IMR-90 (cell line): ENCODE measurements around the gene MS4A10. TPM values are rescaled to one million over a fixed set of nuclear protein-coding genes. Genes with fewer than 3 reads are reported as not detected.

Experiments used
- ATAC-seq: fragments of 200-7000 bp; cut with Tn5 transposase; 2 replicates; pipeline ENCODE4 v1.9.1; 2020; ENCODE audit warnings: low read depth, mild to moderate bottlenecking, moderate library complexity
- BruUV-seq: library from RNA; stranded (reverse); fragments of 400-500 nt; replicated peaks from 2 replicates; lab custom pipeline; 2021; lab: Mats Ljungman, UMichigan
- CTCF ChIA-PET: fragments of 300-600 bp; formaldehyde crosslinking; extraction: SDS; loops from one replicate; lab custom pipeline; 2021; ENCODE audit warnings: antibody characterized with exemption; lab: Yijun Ruan, JAX
- POLR2A ChIA-PET: fragments of 300-600 bp; sonication (Branson Sonifier 250); formaldehyde crosslinking; loops from one replicate; lab custom pipeline; 2022; ENCODE audit warnings: antibody characterized with exemption; ENCODE audit not compliant: unreplicated experiment; lab: Charles Lee
- DNase-seq: peaks from one replicate; pipeline ENCODE4 v3.0.0; 2013
- H2AFZ ChIP-seq: replicated peaks from 2 replicates; pipeline ENCODE3; 2013; ENCODE audit warnings: low read length, mild to moderate bottlenecking; ENCODE audit not compliant: poor library complexity
- H2AK5ac ChIP-seq: 2 replicates; pipeline ENCODE4 v1.6.1; 2013; ENCODE audit warnings: low read depth, low read length, inconsistent platforms
- H2AK9ac ChIP-seq: replicated peaks from 2 replicates; pipeline ENCODE3; 2013; ENCODE audit warnings: mild to moderate bottlenecking, low read depth, low read length, moderate library complexity; ENCODE audit not compliant: poor library complexity
- H2BK120ac ChIP-seq: 2 replicates; pipeline ENCODE4 v1.6.1; 2013; ENCODE audit warnings: low read depth, low read length, inconsistent platforms
- H2BK15ac ChIP-seq: 3 replicates; pipeline ENCODE4 v1.6.1; 2013; ENCODE audit warnings: low read depth, low read length, inconsistent platforms
- H2BK20ac ChIP-seq: 2 replicates; pipeline ENCODE4 v1.6.1; 2013; ENCODE audit warnings: low read depth, mild to moderate bottlenecking, inconsistent platforms, low read length, moderate library complexity
- H2BK5ac ChIP-seq: 2 replicates; pipeline ENCODE4 v1.6.1; 2013; ENCODE audit warnings: mild to moderate bottlenecking, low read depth, low read length, inconsistent platforms; ENCODE audit not compliant: poor library complexity, severe bottlenecking
- H3K14ac ChIP-seq: replicated peaks from 2 replicates; pipeline ENCODE4 v1.6.1; 2013; ENCODE audit warnings: low read depth, low read length, inconsistent platforms
- H3K18ac ChIP-seq: 2 replicates; pipeline ENCODE4 v1.6.1; 2013; ENCODE audit warnings: low read depth, low read length, control low read depth
- H3K23ac ChIP-seq: 2 replicates; pipeline ENCODE4 v1.6.1; 2013; ENCODE audit warnings: low read depth, low read length, inconsistent platforms
- H3K27ac ChIP-seq: 2 replicates; pipeline ENCODE4 v1.5.1; 2013; ENCODE audit warnings: mild to moderate bottlenecking, control low read depth, low read length; ENCODE audit not compliant: insufficient read depth
- H3K27me3 ChIP-seq: 2 replicates; pipeline ENCODE4 v1.6.1; 2013; ENCODE audit warnings: low read length; ENCODE audit not compliant: control insufficient read depth, insufficient read depth
- H3K36me3 ChIP-seq: 2 replicates; pipeline ENCODE4 v1.6.1; 2013; ENCODE audit warnings: low read length, mixed read lengths; ENCODE audit not compliant: control insufficient read depth, insufficient read depth
- H3K4ac ChIP-seq: 2 replicates; pipeline ENCODE4 v1.6.1; 2013; ENCODE audit warnings: low read depth, low read length, inconsistent platforms
- H3K4me1 ChIP-seq: 2 replicates; pipeline ENCODE4 v1.6.1; 2013; ENCODE audit warnings: low read length, mixed read lengths; ENCODE audit not compliant: control insufficient read depth, insufficient read depth
- H3K4me2 ChIP-seq: 2 replicates; pipeline ENCODE4 v1.6.1; 2013; ENCODE audit warnings: low read depth, mild to moderate bottlenecking, control low read depth, low read length, moderate library complexity
- H3K4me3 ChIP-seq: 2 replicates; pipeline ENCODE4 v1.5.1; 2013; ENCODE audit warnings: low read depth, mild to moderate bottlenecking, control low read depth, low read length, moderate library complexity; ENCODE audit not compliant: insufficient read depth
- H3K56ac ChIP-seq: 2 replicates; pipeline ENCODE4 v1.6.1; 2013; ENCODE audit warnings: low read length, inconsistent platforms; ENCODE audit not compliant: insufficient read depth; ENCODE audit errors: extremely low read depth
- H3K79me1 ChIP-seq, 2 experiments: 2 replicates each; pipeline ENCODE4 v1.6.1; 2013; ENCODE audit warnings: low read length in 2 of 2, inconsistent platforms in 1 of 2, low read depth in 1 of 2
- H3K9ac ChIP-seq: 2 replicates; pipeline ENCODE4 v1.6.1; 2013; ENCODE audit warnings: low read depth, low read length, control low read depth
- H3K9me1 ChIP-seq: 2 replicates; pipeline ENCODE4 v1.6.1; 2013; ENCODE audit warnings: low read length, inconsistent platforms; ENCODE audit not compliant: insufficient read depth
- H3K9me3 ChIP-seq: 2 replicates; pipeline ENCODE4 v1.6.1; 2013; ENCODE audit warnings: low read length; ENCODE audit not compliant: control insufficient read depth, insufficient read depth
- H4K20me1 ChIP-seq: 2 replicates; pipeline ENCODE4 v1.6.1; 2013; ENCODE audit warnings: low read length, inconsistent platforms; ENCODE audit not compliant: insufficient read depth
- H4K5ac ChIP-seq: 2 replicates; pipeline ENCODE4 v1.6.1; 2013; ENCODE audit warnings: mild to moderate bottlenecking, low read depth, low read length, control low read depth
- H4K8ac ChIP-seq, 2 experiments: 2 replicates each; pipeline ENCODE4 v1.6.1; 2013; ENCODE audit warnings: low read depth in 2 of 2, low read length in 2 of 2, control low read depth in 1 of 2, inconsistent platforms in 1 of 2
- H4K91ac ChIP-seq: 2 replicates; pipeline ENCODE4 v1.6.1; 2013; ENCODE audit warnings: low read depth, low read length, inconsistent platforms; ENCODE audit not compliant: insufficient read depth
- WGBS, 2 experiments: methylation state at CpG; one replicate each; pipeline versions ENCODE4 v1.1.5 to v1.1.7; 2013; ENCODE audit warnings: missing lambda C conversion rate in 2 of 2; ENCODE audit not compliant: insufficient read length in 1 of 2; ENCODE audit errors: extremely low coverage in 2 of 2; 5-methylcytosine and 5-hydroxymethylcytosine counted together
- dilution Hi-C: fragments of 300-500 bp; cut with HindIII; formaldehyde crosslinking; loops from one replicate; pipeline ENCODE4 v1.14.3; 2018; ENCODE audit warnings: low sequenced_read_pairs; ENCODE audit not compliant: unreplicated experiment
- in situ Hi-C: fragments of 300-500 bp; cut with MboI; formaldehyde crosslinking; loops from 3 replicates; pipeline ENCODE4 v1.14.3; 2019; ENCODE audit warnings: low sequenced_read_pairs, inconsistent platforms, mixed read lengths
- intact Hi-C: fragments of 100-400 bp; cut with micrococcal nuclease; formaldehyde crosslinking; loops from 2 replicates; pipeline ENCODE4 v1.10.0; 2022
- polyA plus RNA-seq, 3 experiments: library from polyadenylated mRNA; depleted of rRNA; stranded (reverse); fragments of >200 nt; gene quantifications; 2 replicates each; pipeline ENCODE4 v1.2.3, GENCODE V29; 2012; ENCODE audit warnings: low replicate concordance in 1 of 3
- total RNA-seq: library from RNA; depleted of rRNA; stranded (reverse); fragments of >200 nt; gene quantifications from 2 replicates; pipeline ENCODE4 v1.2.3, GENCODE V29; 2012
- TF ChIP-seq, protein P1 (sequence below): conservative IDR thresholded peaks from 2 replicates; pipeline ENCODE4 v1.5.1; 2012; ENCODE audit warnings: mild to moderate bottlenecking, low read depth, low read length, improper control_type of control experiment

MS4A10 gene
- total and polyA plus RNA-seq, 2 of the 4 experiments (the other 2 are of a cell fraction): not detected

DNA sequence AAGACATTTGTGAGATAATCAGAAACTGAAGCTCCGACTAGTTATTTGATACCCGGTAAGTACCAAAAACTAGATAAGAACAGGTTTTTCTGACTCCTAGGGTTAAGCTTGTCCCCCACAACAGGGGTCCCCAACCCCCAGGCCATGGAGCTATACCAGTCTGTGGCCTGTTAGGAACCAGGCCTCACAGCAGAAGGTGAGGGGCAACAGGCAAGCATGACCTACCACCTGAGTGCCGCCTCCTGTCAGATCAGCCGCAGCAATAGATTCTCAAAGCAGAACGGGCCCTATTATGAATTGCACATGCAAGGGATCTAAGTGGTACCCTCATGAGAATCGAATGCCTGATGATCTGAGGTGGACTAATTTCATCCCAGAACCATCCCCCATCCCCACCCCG is 1.2 kb upstream of the MS4A10 start:
- intact Hi-C loops: no loop called here

More for the DNA sequence above, 1.2 kb upstream of the MS4A10 start:
- H3K18ac ChIP-seq: no peak overlapping the region
- no peak overlapping the region for H2AFZ ChIP-seq
- 100% methylated on average over 1 of the region's 7 CpGs; no CpG with 5 or more reads in 1 of the 2 experiments for WGBS, 2 experiments
- peaks cover 31% of the 10 kb centered on the region for H3K27me3 ChIP-seq
- no peak for DNase-seq
- no peaks in the 10 kb centered on the region for H3K36me3 ChIP-seq
- H3K4me3 ChIP-seq: no peak overlapping the region
- H4K91ac ChIP-seq: no peak overlapping the region
- H3K9me3 ChIP-seq: no peaks in the 10 kb centered on the region
- no peak overlapping the region for H2AK5ac ChIP-seq
- ChIA-PET CTCF (interaction anchor here (1.1 kb wide), 1 partner anchor 8 kb away, joined by 5 read pairs; no protein-coding TSS in a partner anchor), POLR2A (no interaction called here)
- no peak overlapping the region for H4K8ac ChIP-seq
- no peak overlapping the region for H4K5ac ChIP-seq
- H3K23ac ChIP-seq: no peak overlapping the region
- TF ChIP-seq, protein P1, sequence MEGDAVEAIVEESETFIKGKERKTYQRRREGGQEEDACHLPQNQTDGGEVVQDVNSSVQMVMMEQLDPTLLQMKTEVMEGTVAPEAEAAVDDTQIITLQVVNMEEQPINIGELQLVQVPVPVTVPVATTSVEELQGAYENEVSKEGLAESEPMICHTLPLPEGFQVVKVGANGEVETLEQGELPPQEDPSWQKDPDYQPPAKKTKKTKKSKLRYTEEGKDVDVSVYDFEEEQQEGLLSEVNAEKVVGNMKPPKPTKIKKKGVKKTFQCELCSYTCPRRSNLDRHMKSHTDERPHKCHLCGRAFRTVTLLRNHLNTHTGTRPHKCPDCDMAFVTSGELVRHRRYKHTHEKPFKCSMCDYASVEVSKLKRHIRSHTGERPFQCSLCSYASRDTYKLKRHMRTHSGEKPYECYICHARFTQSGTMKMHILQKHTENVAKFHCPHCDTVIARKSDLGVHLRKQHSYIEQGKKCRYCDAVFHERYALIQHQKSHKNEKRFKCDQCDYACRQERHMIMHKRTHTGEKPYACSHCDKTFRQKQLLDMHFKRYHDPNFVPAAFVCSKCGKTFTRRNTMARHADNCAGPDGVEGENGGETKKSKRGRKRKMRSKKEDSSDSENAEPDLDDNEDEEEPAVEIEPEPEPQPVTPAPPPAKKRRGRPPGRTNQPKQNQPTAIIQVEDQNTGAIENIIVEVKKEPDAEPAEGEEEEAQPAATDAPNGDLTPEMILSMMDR: no peak
- no peak for ATAC-seq
- peaks cover 7% of the 10 kb centered on the region; the same call in 1 of the 2 replicates for H3K9me1 ChIP-seq
- H2BK15ac ChIP-seq: no peak overlapping the region
- no peaks in the 10 kb centered on the region for H4K20me1 ChIP-seq
- dilution Hi-C loops (no loop called here), in situ Hi-C loops (no loop called here)
- H3K9ac ChIP-seq: no peak overlapping the region
- H2BK5ac ChIP-seq: no peak overlapping the region
- H3K4ac ChIP-seq: no peak overlapping the region
- peaks cover 5% of the 10 kb centered on the region for H3K4me1 ChIP-seq
- H3K14ac ChIP-seq: no peak overlapping the region
- no peak overlapping the region for H2BK120ac ChIP-seq
- no peaks in the 10 kb centered on the region for H3K79me1 ChIP-seq
- H3K27ac ChIP-seq: no peak overlapping the region
- H2AK9ac ChIP-seq: no peak overlapping the region
- BruUV-seq: no TSS peak
- no peak overlapping the region for H3K4me2 ChIP-seq
- no peak overlapping the region for H3K56ac ChIP-seq
- no peak overlapping the region for H2BK20ac ChIP-seq
